ENCODE results near the gene CXXC4.

GRCh38 chr4:104531390-104531789, 36.7 kb upstream of the CXXC4 start:
- TF ChIP-seq, protein P1, sequence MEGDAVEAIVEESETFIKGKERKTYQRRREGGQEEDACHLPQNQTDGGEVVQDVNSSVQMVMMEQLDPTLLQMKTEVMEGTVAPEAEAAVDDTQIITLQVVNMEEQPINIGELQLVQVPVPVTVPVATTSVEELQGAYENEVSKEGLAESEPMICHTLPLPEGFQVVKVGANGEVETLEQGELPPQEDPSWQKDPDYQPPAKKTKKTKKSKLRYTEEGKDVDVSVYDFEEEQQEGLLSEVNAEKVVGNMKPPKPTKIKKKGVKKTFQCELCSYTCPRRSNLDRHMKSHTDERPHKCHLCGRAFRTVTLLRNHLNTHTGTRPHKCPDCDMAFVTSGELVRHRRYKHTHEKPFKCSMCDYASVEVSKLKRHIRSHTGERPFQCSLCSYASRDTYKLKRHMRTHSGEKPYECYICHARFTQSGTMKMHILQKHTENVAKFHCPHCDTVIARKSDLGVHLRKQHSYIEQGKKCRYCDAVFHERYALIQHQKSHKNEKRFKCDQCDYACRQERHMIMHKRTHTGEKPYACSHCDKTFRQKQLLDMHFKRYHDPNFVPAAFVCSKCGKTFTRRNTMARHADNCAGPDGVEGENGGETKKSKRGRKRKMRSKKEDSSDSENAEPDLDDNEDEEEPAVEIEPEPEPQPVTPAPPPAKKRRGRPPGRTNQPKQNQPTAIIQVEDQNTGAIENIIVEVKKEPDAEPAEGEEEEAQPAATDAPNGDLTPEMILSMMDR (IDR thresholded peaks at IDR 0.05) = peak in 2 of 4 experiments; percentile 16 to 51
- no peak for TF ChIP-seq POLR2A (IDR thresholded peaks at IDR 0.05)
- TF ChIP-seq POLR2AphosphoS5 (IDR thresholded peaks at IDR 0.05) = no peak
- TF ChIP-seq EP300 (IDR thresholded peaks at IDR 0.05) = no peak

Data from gastroesophageal sphincter (tissue), 3 donors.